ENCODE data around the gene ZNF716. TPM values are rescaled to one million over a fixed set of nuclear protein-coding genes. Genes with fewer than 3 reads are reported as not detected.

ZNF716 gene
- total RNA-seq, 1 experiment from 2014 or later: not detected

GRCh38 chr7:57404343-57404966 lies 45.5 kb upstream of the ZNF716 start:
- no peaks in the 10 kb centered on the region for H3K4me1 ChIP-seq (ENCODE audit: insufficient read depth, low read length)
- H3K79me2 ChIP-seq (ENCODE audit: insufficient read depth, low read length): no peaks in the 10 kb centered on the region
- H3K14ac ChIP-seq (ENCODE audit: insufficient read depth, low read length): no peak overlapping the region
- H2AFZ ChIP-seq (ENCODE audit: low read length): no peak overlapping the region
- Mint-ChIP-seq H3K27me3 (ENCODE audit: low read depth) (no peaks in the 10 kb centered on the region; the same call in 1 of the 2 replicates), H3K36me3 (ENCODE audit: insufficient read depth in 1 of 3, low read depth in 3 of 3) (peaks cover 16 to 37% (median 18%) of the 10 kb centered on the region in 3 experiments), H3K4me1 (no peaks in the 10 kb centered on the region), H3K9me3 (peaks cover 95% of the 10 kb centered on the region in 2 experiments), H3K27ac (no peak overlapping the region), H3K4me3 (no peak overlapping the region)
- no peak overlapping the region for H3K18ac ChIP-seq (ENCODE audit: insufficient read length, low read depth, low read length)
- H2BK5ac ChIP-seq (ENCODE audit: insufficient read length, low read length): no peak overlapping the region
- H4K91ac ChIP-seq (ENCODE audit: insufficient read length, low read depth, low read length): no peak overlapping the region
- H3K4me2 ChIP-seq (ENCODE audit: insufficient read depth, insufficient read length, low read length): no peak overlapping the region
- no CpG with 5 or more reads among the region's 38 CpGs for WGBS (ENCODE audit: extremely low coverage, insufficient read length, low lambda C conversion rate)
- no peak overlapping the region for H2BK15ac ChIP-seq (ENCODE audit: low read depth, low read length)
- H3K79me1 ChIP-seq (ENCODE audit: insufficient read depth, low read depth, low read length, poor library complexity, severe bottlenecking): no peaks in the 10 kb centered on the region
- no peak for TF ChIP-seq CTCF (conservative IDR thresholded peaks at IDR 0.05)
- no peak for DNase-seq
- no peak overlapping the region for H3K27ac ChIP-seq (ENCODE audit: insufficient read length, low read depth, low read length)
- H3K9me3 ChIP-seq (ENCODE audit: control insufficient read depth, low read depth, low read length): peaks cover 83% of the 10 kb centered on the region
- H3T11ph ChIP-seq (ENCODE audit: low read length): no peak overlapping the region
- no peak overlapping the region for H2BK12ac ChIP-seq (ENCODE audit: insufficient read length, low read depth, low read length)
- no peak overlapping the region for H3K23ac ChIP-seq (ENCODE audit: insufficient read length, low read depth, low read length)
- no peak overlapping the region for H3K9ac ChIP-seq (ENCODE audit: extremely low read depth, insufficient read length, low read length)
- H3K56ac ChIP-seq (ENCODE audit: insufficient read length, low read depth, low read length): no peak overlapping the region
- no peaks in the 10 kb centered on the region for H3K27me3 ChIP-seq (ENCODE audit: insufficient read depth, low read length)
- no peaks in the 10 kb centered on the region for H3K23me2 ChIP-seq (ENCODE audit: insufficient read length, low read depth, low read length, poor library complexity, severe bottlenecking)
- H2AK5ac ChIP-seq (ENCODE audit: insufficient read length, low read length): no peak overlapping the region
- H2BK120ac ChIP-seq (ENCODE audit: low read depth, low read length, poor library complexity, severe bottlenecking): no peak overlapping the region
- no peak overlapping the region for H4K8ac ChIP-seq (replicated peaks; ENCODE audit: insufficient read length, low read depth, low read length)
- no peak overlapping the region for H3K4ac ChIP-seq (ENCODE audit: low read depth, low read length)
- no peak overlapping the region for H4K5ac ChIP-seq (ENCODE audit: insufficient read length, low read depth, low read length)
- no peaks in the 10 kb centered on the region for H4K20me1 ChIP-seq (ENCODE audit: control insufficient read depth, insufficient read depth, insufficient read length)
- H2BK20ac ChIP-seq (ENCODE audit: low read depth, low read length, poor library complexity, severe bottlenecking): no peak overlapping the region
